ENCODE data around the gene RUFY1.

DNA sequence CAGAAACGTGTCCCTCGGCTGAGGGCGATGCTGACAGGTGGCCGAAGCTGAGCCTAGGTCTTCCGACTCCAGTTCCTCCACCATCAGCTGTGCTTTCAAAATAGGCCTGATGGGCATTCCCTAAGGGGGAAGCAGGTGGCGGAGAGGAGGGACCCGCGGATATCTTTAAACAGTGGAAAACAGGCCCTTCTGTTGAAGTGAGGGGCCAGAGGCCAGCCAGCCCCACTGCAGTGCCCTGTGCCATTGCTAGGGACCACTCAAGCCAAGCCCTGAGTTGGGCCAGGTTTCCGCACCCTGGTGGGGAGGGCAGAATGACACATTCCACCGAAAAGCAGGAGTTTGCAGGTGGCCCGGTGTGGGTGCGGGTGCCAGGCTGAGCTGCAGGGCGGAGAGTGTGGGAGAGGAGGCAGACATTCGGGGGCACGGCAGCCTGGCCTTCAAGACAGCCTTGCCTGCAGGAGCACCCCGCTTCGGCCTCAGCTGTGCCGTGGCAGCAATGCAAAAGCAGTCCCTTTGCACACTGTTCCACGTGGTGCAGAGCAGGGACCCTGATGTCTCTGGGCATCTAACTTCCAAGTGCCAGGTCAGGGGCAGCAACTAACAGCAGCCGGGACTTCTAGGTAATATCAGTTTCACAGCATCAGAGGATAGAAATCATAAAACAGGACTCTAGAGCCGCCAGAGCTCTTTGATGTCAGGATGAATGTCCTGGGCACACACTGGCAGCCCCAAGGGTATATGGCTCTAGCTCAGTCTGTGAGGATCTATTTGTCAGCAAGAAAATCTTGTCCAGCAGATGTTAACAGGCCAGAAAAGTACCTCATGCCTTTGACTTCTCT lies 55.9 kb downstream of the RUFY1 start:
- TF ChIP-seq, protein P1, sequence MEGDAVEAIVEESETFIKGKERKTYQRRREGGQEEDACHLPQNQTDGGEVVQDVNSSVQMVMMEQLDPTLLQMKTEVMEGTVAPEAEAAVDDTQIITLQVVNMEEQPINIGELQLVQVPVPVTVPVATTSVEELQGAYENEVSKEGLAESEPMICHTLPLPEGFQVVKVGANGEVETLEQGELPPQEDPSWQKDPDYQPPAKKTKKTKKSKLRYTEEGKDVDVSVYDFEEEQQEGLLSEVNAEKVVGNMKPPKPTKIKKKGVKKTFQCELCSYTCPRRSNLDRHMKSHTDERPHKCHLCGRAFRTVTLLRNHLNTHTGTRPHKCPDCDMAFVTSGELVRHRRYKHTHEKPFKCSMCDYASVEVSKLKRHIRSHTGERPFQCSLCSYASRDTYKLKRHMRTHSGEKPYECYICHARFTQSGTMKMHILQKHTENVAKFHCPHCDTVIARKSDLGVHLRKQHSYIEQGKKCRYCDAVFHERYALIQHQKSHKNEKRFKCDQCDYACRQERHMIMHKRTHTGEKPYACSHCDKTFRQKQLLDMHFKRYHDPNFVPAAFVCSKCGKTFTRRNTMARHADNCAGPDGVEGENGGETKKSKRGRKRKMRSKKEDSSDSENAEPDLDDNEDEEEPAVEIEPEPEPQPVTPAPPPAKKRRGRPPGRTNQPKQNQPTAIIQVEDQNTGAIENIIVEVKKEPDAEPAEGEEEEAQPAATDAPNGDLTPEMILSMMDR (IDR thresholded peaks at IDR 0.05), result no peak
- no peak for TF ChIP-seq POLR2A (IDR thresholded peaks at IDR 0.05)
- no peak for TF ChIP-seq POLR2AphosphoS5 (IDR thresholded peaks at IDR 0.05)

Data from prostate gland (tissue), 2 donors.